Neural progenitor cell (in vitro differentiated cells): Measurements from ENCODE around the gene PSENEN. TPM values are rescaled to one million over a fixed set of nuclear protein-coding genes. Genes with fewer than 3 reads are reported as not detected.

Source experiments
- DNase-seq: peaks from one replicate; pipeline ENCODE4 v3.0.0-alpha.2; 2016; ENCODE audit warnings: low spot score
- H2AFZ ChIP-seq: fragments of 200-600 bp; sonication (generic); replicated peaks from 2 replicates; pipeline ENCODE4 v1.6.1; 2016; ENCODE audit warnings: antibody characterized with exemption
- H3F3A ChIP-seq: fragments of 200-600 bp; sonication (generic); 2 replicates; pipeline ENCODE4 v1.6.1; 2016; ENCODE audit warnings: antibody characterized with exemption, low read depth
- H3K27ac ChIP-seq: fragments of 200-600 bp; sonication (generic); 2 replicates; pipeline ENCODE4 v1.5.1; 2016; ENCODE audit warnings: mild to moderate bottlenecking
- H3K27me3 ChIP-seq: fragments of 200-600 bp; sonication (generic); 2 replicates; pipeline ENCODE4 v1.6.1; 2016; ENCODE audit warnings: mild to moderate bottlenecking, moderate library complexity
- H3K36me3 ChIP-seq: fragments of 200-600 bp; sonication (generic); 2 replicates; pipeline ENCODE4 v1.5.1; 2016
- H3K4me1 ChIP-seq: fragments of 200-600 bp; sonication (generic); 2 replicates; pipeline ENCODE4 v1.6.1; 2016; ENCODE audit warnings: mixed run types
- H3K4me2 ChIP-seq: fragments of 200-600 bp; sonication (generic); 2 replicates; pipeline ENCODE4 v1.6.1; 2016
- H3K4me3 ChIP-seq: fragments of 200-600 bp; sonication (generic); 2 replicates; pipeline ENCODE4 v1.5.1; 2016
- H3K79me2 ChIP-seq: fragments of 200-600 bp; sonication (generic); 2 replicates; pipeline ENCODE4 v1.6.1; 2016; ENCODE audit warnings: low read depth
- H3K9ac ChIP-seq: fragments of 200-600 bp; sonication (generic); 2 replicates; pipeline ENCODE4 v1.6.1; 2016
- H3K9me3 ChIP-seq: fragments of 200-600 bp; sonication (generic); 2 replicates; pipeline ENCODE4 v1.5.1; 2016; ENCODE audit warnings: low read depth
- H4K20me1 ChIP-seq: fragments of 200-600 bp; sonication (generic); 2 replicates; pipeline ENCODE4 v1.6.1; 2016; ENCODE audit warnings: low read depth
- H3K27ac Mint-ChIP-seq: 3 replicates; pipeline ENCODE4 v1.8.0; 2021; ENCODE audit warnings: mixed read lengths
- H3K27me3 Mint-ChIP-seq: 2 replicates; pipeline ENCODE4 v1.8.0; 2022; ENCODE audit warnings: low read depth, mild to moderate bottlenecking, inconsistent platforms, moderate library complexity, mixed read lengths; ENCODE audit not compliant: insufficient read depth
- H3K36me3 Mint-ChIP-seq: 3 replicates; pipeline ENCODE4 v1.8.0; 2021; ENCODE audit warnings: mixed read lengths
- H3K4me1 Mint-ChIP-seq: 3 replicates; pipeline ENCODE4 v1.8.0; 2021; ENCODE audit warnings: mixed read lengths
- H3K4me3 Mint-ChIP-seq: 3 replicates; pipeline ENCODE4 v1.8.0; 2021; ENCODE audit warnings: mild to moderate bottlenecking, moderate library complexity, mixed read lengths
- H3K9me3 Mint-ChIP-seq: 3 replicates; pipeline ENCODE4 v1.8.0; 2020; ENCODE audit warnings: mixed read lengths
- CTCF ChIP-seq: fragments of 200-600 bp; sonication (generic); IDR thresholded peaks from 2 replicates; pipeline ENCODE4 v1.5.1; 2017; ENCODE audit warnings: antibody characterized with exemption, mild to moderate bottlenecking
- EZH2 ChIP-seq: fragments of 200-600 bp; sonication (generic); IDR thresholded peaks from 2 replicates; pipeline ENCODE4 v1.6.1; 2017; ENCODE audit warnings: antibody characterized with exemption, mild to moderate bottlenecking, moderate library complexity
- EZH2phosphoT487 ChIP-seq: fragments of 200-600 bp; sonication (generic); IDR thresholded peaks from 2 replicates; pipeline ENCODE4 v1.6.1; 2017; ENCODE audit warnings: antibody characterized with exemption
- total RNA-seq: library from RNA; depleted of rRNA; stranded (reverse); fragments of >200 nt; gene quantifications from 2 replicates; pipeline ENCODE4 v1.2.3, GENCODE V29; 2015; ENCODE audit warnings: low replicate concordance

The PSENEN gene
- total RNA-seq, 1 donor from 2014 or later = 10.9 TPM

- no peaks in the 10 kb centered on the region for H3K36me3 ChIP-seq
- DNase-seq = no peak
- H3K79me2 ChIP-seq = no peaks in the 10 kb centered on the region
- H3F3A ChIP-seq = no peaks in the 10 kb centered on the region
- no peak overlapping the region for H3K4me2 ChIP-seq
- TF ChIP-seq EZH2 (no peak), CTCF (no peak), EZH2phosphoT487 (no peak)
- Mint-ChIP-seq H3K36me3 (peaks cover 1% of the 10 kb centered on the region), H3K4me3 (no peak overlapping the region), H3K27ac (no peak overlapping the region), H3K4me1 (no peaks in the 10 kb centered on the region), H3K27me3 (peaks cover 15% of the 10 kb centered on the region), H3K9me3 (no peaks in the 10 kb centered on the region)
- H2AFZ ChIP-seq = no peak overlapping the region
- H3K4me1 ChIP-seq = no peaks in the 10 kb centered on the region
- no peaks in the 10 kb centered on the region for H3K9me3 ChIP-seq
- H3K27me3 ChIP-seq = peaks cover 18% of the 10 kb centered on the region
- no peak overlapping the region for H3K27ac ChIP-seq
- H4K20me1 ChIP-seq = no peaks in the 10 kb centered on the region
- H3K4me3 ChIP-seq = no peak overlapping the region
- no peak overlapping the region for H3K9ac ChIP-seq
Measured at GRCh38 chr19:35790981-35791813, 45.7 kb downstream of the PSENEN start.

GRCh38 chr19:35791814-35792279 is 46.4 kb downstream of the PSENEN start:
- Histone ChIP-seq H3K27me3 (peaks cover 24% of the 10 kb centered on the region), H2AFZ (no peak overlapping the region), H3K4me2 (no peak overlapping the region), H3K79me2 (no peaks in the 10 kb centered on the region), H3K9ac (no peak overlapping the region), H4K20me1 (no peaks in the 10 kb centered on the region), H3K36me3 (no peaks in the 10 kb centered on the region), H3K4me3 (no peak overlapping the region), H3K4me1 (peaks cover 2% of the 10 kb centered on the region), H3K9me3 (no peaks in the 10 kb centered on the region), H3K27ac (no peak overlapping the region), H3F3A (no peaks in the 10 kb centered on the region)
- H3K4me3 Mint-ChIP-seq = no peak overlapping the region
- peaks cover 20% of the 10 kb centered on the region for H3K27me3 Mint-ChIP-seq
- no peak overlapping the region for H3K27ac Mint-ChIP-seq
- TF ChIP-seq EZH2 (no peak), CTCF (no peak), EZH2phosphoT487 (no peak)
- H3K4me1 Mint-ChIP-seq = peaks cover under 1% of the 10 kb centered on the region
- no peaks in the 10 kb centered on the region for H3K9me3 Mint-ChIP-seq
- no peak for DNase-seq
- peaks cover 1% of the 10 kb centered on the region for H3K36me3 Mint-ChIP-seq

DNA sequence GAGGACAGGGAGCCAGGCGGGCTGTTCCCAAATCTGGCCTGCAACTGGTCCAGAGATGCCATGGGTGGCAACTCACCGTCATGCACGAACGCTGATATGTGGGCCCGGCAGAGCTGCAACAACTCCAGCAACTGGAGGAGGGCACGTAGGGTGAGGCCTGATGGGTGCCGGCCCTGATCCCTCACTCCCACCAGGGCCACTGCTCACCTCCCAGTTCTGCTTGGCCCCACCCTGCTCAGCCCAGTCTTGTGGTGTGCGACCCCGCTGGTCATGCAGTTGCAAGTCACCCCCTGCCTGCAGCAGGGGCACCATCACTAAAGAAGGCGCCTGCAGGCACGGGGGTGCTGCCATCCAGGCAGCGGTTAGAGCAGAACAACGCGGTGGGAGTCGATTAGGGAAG is 46.9 kb downstream of the PSENEN start:
- no peak overlapping the region for H3K9ac ChIP-seq
- TF ChIP-seq EZH2 (no peak), CTCF (no peak), EZH2phosphoT487 (no peak)
- no peaks in the 10 kb centered on the region for H3K36me3 ChIP-seq
- H3F3A ChIP-seq = no peaks in the 10 kb centered on the region
- H3K27ac Mint-ChIP-seq = no peak overlapping the region
- H2AFZ ChIP-seq = no peak overlapping the region
- no peaks in the 10 kb centered on the region for H4K20me1 ChIP-seq
- peaks cover 5% of the 10 kb centered on the region for H3K4me1 ChIP-seq
- H3K27me3 Mint-ChIP-seq = peaks cover 25% of the 10 kb centered on the region
- H3K4me3 Mint-ChIP-seq = no peak overlapping the region
- H3K4me1 Mint-ChIP-seq = peaks cover 5% of the 10 kb centered on the region
- H3K27me3 ChIP-seq = peaks cover 29% of the 10 kb centered on the region
- H3K9me3 Mint-ChIP-seq = no peaks in the 10 kb centered on the region
- peaks cover 1% of the 10 kb centered on the region for H3K36me3 Mint-ChIP-seq
- H3K79me2 ChIP-seq = no peaks in the 10 kb centered on the region
- no peaks in the 10 kb centered on the region for H3K9me3 ChIP-seq
- DNase-seq = no peak
- H3K4me2 ChIP-seq = no peak overlapping the region
- H3K4me3 ChIP-seq = no peak overlapping the region
- H3K27ac ChIP-seq = no peak overlapping the region
